Measurements from ENCODE around the gene SPOCD1. TPM values are rescaled to one million over a fixed set of nuclear protein-coding genes. Genes with fewer than 3 reads are reported as not detected.

SPOCD1 gene
- total RNA-seq, 1 donor, result 3.4 TPM

- Histone ChIP-seq H3K4me1 (ENCODE audit: insufficient read depth, low read length) (peaks cover 25% of the 10 kb centered on the region), H3K4me3 (ENCODE audit: low read length) (no peak overlapping the region), H3K9me3 (ENCODE audit: low read depth, low read length) (no peaks in the 10 kb centered on the region), H3K27me3 (ENCODE audit: insufficient read depth, low read length) (no peaks in the 10 kb centered on the region)
These were observed 69.7 kb downstream of the SPOCD1 start for GRCh38 chr1:31745946-31746670.

GRCh38 chr1:31745096-31745945, 70.5 kb downstream of the SPOCD1 start:
- no peaks in the 10 kb centered on the region for H3K27me3 ChIP-seq (ENCODE audit: insufficient read depth, low read length)
- H3K4me1 ChIP-seq (ENCODE audit: insufficient read depth, low read length), result peaks cover 17% of the 10 kb centered on the region
- no peak overlapping the region for H3K4me3 ChIP-seq (ENCODE audit: low read length)
- no peaks in the 10 kb centered on the region for H3K9me3 ChIP-seq (ENCODE audit: low read depth, low read length)

- peaks cover 13% of the 10 kb centered on the region for H3K4me1 ChIP-seq (ENCODE audit: insufficient read depth, low read length)
These were observed 71.5 kb downstream of the SPOCD1 start for GRCh38 chr1:31744165-31744888.

GRCh38 chr1:31742462-31743212, 73.2 kb downstream of the SPOCD1 start:
- Histone ChIP-seq H3K4me1 (ENCODE audit: insufficient read depth, low read length) (peaks cover 16% of the 10 kb centered on the region), H3K4me3 (ENCODE audit: low read length) (no peak overlapping the region), H3K27me3 (ENCODE audit: insufficient read depth, low read length) (no peaks in the 10 kb centered on the region), H3K9me3 (ENCODE audit: low read depth, low read length) (no peaks in the 10 kb centered on the region)

More at GRCh38 chr1:31744165-31744888, 71.5 kb downstream of the SPOCD1 start:
- Histone ChIP-seq H3K27me3 (ENCODE audit: insufficient read depth, low read length) (no peaks in the 10 kb centered on the region), H3K9me3 (ENCODE audit: low read depth, low read length) (no peaks in the 10 kb centered on the region), H3K4me3 (ENCODE audit: low read length) (no peak overlapping the region)

Other genes starting within 250 kb of the SPOCD1 start
- not detected for gene TINAGL1, start 239.5 kb downstream of the SPOCD1 start, total RNA-seq
- gene HCRTR1, start 198.3 kb downstream of the SPOCD1 start, total RNA-seq, result not detected
- gene PEF1, start 171.1 kb downstream of the SPOCD1 start, total RNA-seq, result 34.2 TPM
- 0.10 TPM for gene COL16A1, start 112.0 kb downstream of the SPOCD1 start, total RNA-seq
- 0.73 TPM for gene ADGRB2, start 51.7 kb downstream of the SPOCD1 start, total RNA-seq
- 729 TPM for gene PTP4A2, start 122.3 kb upstream of the SPOCD1 start, total RNA-seq
- 54.7 TPM for gene KHDRBS1, start 197.8 kb upstream of the SPOCD1 start, total RNA-seq